ENCODE results near the gene ATOH8. TPM values are rescaled to one million over a fixed set of nuclear protein-coding genes. Genes with fewer than 3 reads are reported as not detected.

Gene ATOH8
- total RNA-seq, 6 experiments from 2014 or later = 34.4 to 53.0 (median 45.5) TPM

DNA sequence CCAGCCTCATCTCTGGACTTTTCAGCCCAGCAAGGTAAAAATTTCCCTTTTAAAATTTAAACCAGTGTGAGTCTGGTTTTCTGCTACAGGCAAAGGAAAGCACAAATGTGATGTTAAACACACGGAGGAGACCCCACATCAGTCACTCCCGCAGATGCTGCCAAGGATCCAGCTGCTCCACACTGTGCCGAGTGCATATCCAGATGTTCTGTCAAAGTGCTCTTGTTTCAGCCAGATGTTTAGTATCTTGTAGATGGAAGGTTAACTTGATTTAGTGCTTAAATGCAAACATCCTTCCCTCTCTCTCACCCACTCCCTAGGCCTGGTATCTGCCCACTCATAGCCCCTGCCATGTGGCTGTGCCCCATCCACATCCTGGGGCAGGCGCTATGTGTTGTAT lies 15.8 kb upstream of the ATOH8 start:
- no peak for TF ChIP-seq CTCF (IDR thresholded peaks at IDR 0.05)
- Mint-ChIP-seq H3K9me3 (no peaks in the 10 kb centered on the region), H3K36me3 (ENCODE audit: low read depth) (0 out of 2 replicates have a peak, but pooled peaks cover 6% of the 10 kb centered on the region), H3K4me1 (ENCODE audit: low read depth) (peaks cover 80% of the 10 kb centered on the region), H3K4me3 (no peak overlapping the region), H3K27ac (peak overlapping the region; percentile 91), H3K27me3 (ENCODE audit: insufficient read depth) (peaks cover 6% of the 10 kb centered on the region)
- DNase-seq = no peak

DNA sequence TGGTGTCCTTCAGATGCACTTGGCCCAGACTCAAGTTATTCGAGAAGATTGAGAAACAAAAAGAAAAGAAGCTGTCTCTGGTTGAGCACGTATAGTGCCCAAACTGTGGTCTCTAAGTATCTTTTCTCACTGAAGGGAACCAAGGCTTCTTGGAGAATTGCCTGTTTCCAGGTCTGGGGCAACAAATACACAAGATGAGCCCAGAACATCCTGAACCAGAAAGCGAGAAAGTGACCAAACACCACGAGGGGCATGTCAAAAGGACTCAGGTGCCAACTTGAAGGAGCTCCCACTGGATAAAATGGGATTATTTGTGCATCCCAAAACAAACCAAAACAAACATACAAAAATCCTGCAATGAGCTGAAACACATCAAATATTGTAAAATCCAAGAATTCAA lies 13.6 kb upstream of the ATOH8 start:
- no peak for TF ChIP-seq CTCF (IDR thresholded peaks at IDR 0.05)
- peaks cover 90% of the 10 kb centered on the region for H3K4me1 Mint-ChIP-seq (ENCODE audit: low read depth)
- no peaks in the 10 kb centered on the region for H3K9me3 Mint-ChIP-seq
- H3K36me3 Mint-ChIP-seq (ENCODE audit: low read depth) = 0 out of 2 replicates have a peak, but pooled peaks cover 6% of the 10 kb centered on the region
- no peak overlapping the region for H3K4me3 Mint-ChIP-seq
- DNase-seq = no peak
- peaks cover 6% of the 10 kb centered on the region for H3K27me3 Mint-ChIP-seq (ENCODE audit: insufficient read depth)
- no peak overlapping the region for H3K27ac Mint-ChIP-seq

DNA sequence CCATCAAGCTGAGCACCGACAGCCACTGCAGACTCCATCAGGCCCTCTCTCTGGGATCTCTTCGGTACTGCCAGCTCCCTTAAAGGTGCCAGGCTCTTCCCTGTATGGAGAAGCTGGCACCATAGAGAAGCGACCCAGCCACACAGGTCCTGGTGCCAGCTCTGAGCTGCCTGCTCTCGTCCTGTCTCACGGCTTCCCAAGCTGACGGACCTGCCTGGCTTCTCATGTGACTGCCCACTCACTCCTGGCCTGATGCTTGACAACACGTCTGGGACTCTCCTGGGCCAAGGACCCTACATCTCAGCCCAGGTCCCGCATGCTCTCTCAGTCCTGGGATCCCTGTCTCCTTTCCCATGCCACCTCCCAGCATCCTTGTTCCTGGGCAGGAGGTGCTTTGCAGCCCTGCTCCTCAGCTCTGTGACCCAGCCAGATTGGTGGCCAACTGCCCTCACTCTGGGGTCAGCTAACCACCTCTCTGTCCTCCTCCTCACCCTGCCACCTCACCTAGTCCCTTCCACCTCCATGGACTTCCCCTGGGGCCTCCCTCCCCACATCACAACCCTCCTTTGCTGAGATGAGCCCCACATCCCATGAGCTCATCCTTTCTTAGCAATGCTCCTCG lies 12.5 kb upstream of the ATOH8 start:
- no peak for DNase-seq
- Mint-ChIP-seq H3K9me3 (no peaks in the 10 kb centered on the region), H3K4me3 (peak overlapping the region; percentile 78), H3K27ac (peak overlapping the region; percentile 98), H3K36me3 (ENCODE audit: low read depth) (0 out of 2 replicates have a peak, but pooled peaks cover 6% of the 10 kb centered on the region), H3K4me1 (ENCODE audit: low read depth) (peaks cover 91% of the 10 kb centered on the region), H3K27me3 (ENCODE audit: insufficient read depth) (peaks cover 6% of the 10 kb centered on the region)
- TF ChIP-seq CTCF (IDR thresholded peaks at IDR 0.05) = no peak

GRCh38 chr2:85741833-85742455 lies 11.8 kb upstream of the ATOH8 start:
- TF ChIP-seq CTCF (IDR thresholded peaks at IDR 0.05) = peak; percentile 49
- Mint-ChIP-seq H3K27me3 (ENCODE audit: insufficient read depth) (peaks cover 6% of the 10 kb centered on the region), H3K36me3 (ENCODE audit: low read depth) (0 out of 2 replicates have a peak, but pooled peaks cover 1% of the 10 kb centered on the region), H3K4me3 (peak overlapping the region; percentile 78), H3K27ac (peak overlapping the region; percentile 98), H3K4me1 (ENCODE audit: low read depth) (peaks cover 87% of the 10 kb centered on the region), H3K9me3 (no peaks in the 10 kb centered on the region)
- peak; percentile 89 for DNase-seq

GRCh38 chr2:85743304-85743978 lies 10.3 kb upstream of the ATOH8 start:
- peak; percentile 33 for DNase-seq
- no peaks in the 10 kb centered on the region for H3K9me3 Mint-ChIP-seq
- peak; percentile 27 for TF ChIP-seq CTCF (IDR thresholded peaks at IDR 0.05)
- peaks cover 6% of the 10 kb centered on the region for H3K27me3 Mint-ChIP-seq (ENCODE audit: insufficient read depth)
- H3K4me3 Mint-ChIP-seq = peak overlapping the region; percentile 84
- peak overlapping the region; percentile 98 for H3K27ac Mint-ChIP-seq
- H3K36me3 Mint-ChIP-seq (ENCODE audit: low read depth) = peaks cover 7% of the 10 kb centered on the region; the same call in 1 of the 2 replicates
- H3K4me1 Mint-ChIP-seq (ENCODE audit: low read depth) = peaks cover 81% of the 10 kb centered on the region
